ENCODE measurements around the gene RPL7A. TPM values are rescaled to one million over a fixed set of nuclear protein-coding genes. Genes with fewer than 3 reads are reported as not detected.

RPL7A gene
- total RNA-seq, 1 donor from 2014 or later, result 1,575 TPM

DNA sequence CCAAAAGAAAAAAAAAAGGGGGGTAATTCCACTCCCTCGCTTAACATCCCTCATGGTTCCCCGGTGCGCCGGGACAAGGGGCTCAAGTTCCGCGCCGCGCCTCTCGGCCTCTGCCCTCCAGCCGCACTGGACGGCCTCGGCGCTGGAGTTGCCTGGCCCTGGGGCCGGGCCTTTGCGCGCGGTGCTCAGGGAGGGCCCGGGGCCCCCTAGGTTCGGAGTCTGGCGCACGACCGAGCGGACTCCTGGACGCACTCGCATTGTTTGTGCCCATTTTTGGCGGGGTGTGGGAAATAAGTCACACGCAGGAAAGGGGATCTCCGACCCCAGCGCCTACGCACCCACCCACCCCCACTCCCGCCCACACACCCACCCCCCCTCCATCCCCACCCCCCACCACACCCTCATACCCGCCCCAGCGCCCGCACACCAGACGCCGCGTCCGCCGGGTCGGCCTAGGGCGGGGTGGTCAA lies 468 bp upstream of the RPL7A start:
- peak; percentile 47 for DNase-seq (ENCODE audit: low spot score)

DNA sequence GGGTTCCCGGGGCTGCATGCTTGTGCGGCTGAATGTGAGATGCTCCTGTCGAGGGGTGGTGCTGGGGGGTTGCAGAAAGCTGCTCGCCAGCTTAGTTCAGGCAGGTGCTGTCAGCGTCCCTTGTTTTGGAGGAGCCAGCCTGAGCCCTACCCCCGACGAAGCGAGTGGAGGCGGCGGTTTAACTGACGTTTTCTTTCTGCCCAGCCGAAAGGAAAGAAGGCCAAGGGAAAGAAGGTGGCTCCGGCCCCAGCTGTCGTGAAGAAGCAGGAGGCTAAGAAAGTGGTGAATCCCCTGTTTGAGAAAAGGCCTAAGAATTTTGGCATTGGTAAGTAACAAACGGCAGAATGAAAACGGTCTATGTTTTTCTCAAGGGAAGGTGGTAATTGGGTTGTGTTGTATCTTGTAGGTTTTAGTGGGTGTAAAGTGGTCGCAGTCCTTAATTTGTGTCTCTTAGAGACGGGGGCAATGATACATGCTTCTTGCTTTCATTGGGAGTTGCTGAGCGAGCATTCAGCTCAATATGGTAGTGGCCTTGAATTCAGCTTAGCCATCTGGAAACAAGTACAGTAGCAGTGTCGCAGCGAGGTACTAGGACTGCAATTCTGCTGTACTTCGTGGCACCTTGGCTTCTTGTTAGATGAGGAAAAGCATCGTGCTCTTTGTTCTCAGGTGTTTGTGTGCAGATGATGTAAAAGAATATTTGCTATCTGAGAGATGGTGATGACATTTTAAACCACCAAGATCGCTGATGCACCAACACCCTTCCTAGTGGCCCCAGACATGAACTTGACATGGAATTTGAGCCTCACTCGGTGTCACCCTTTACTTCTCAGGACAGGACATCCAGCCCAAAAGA lies 928 bp downstream of the RPL7A start:
- DNase-seq (ENCODE audit: low spot score), result no peak

DNA sequence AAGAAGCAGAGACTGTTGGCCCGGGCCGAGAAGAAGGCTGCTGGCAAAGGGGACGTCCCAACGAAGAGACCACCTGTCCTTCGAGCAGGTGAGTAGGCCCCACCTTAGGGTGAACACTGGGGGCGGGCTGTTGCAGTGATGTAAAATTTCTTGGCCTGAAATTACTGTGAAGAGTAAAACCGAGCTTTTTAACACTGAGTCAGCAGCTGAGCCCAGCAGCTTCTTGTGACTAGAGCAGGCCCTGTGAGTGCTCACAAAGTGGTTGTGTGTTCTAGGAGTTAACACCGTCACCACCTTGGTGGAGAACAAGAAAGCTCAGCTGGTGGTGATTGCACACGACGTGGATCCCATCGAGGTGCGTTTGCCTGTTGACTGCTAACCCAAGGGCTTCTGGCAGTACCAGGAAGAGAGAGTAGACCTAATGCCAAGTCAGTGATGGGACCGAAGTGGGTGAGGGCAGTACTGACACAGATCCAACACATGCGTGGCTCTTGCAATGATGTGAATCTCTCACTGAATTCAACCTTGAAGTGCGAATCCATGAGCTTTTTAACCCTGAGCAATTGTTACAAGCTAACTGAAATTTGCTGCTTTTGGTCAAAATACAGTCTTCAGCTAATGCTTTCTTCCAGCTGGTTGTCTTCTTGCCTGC lies 2.1 kb downstream of the RPL7A start:
- no peak for DNase-seq (ENCODE audit: low spot score)

DNA sequence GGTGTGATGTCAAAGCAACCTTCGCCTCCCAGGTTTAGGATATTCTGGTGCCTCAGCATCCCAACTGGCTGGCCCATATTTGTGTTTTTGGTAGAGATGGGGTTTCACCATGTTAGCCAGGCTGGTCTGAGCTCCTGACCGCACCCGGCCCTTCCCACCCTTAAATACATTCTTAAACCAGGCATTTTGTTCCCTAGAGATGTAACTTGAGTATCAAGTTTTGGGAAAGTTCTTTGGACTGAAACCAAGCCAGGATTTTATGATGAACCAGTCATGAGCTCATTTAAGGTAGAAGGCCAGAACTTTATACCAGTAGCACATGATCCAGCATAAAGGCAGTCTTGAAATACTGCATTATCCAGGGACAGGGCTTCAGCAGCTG lies 3.5 kb downstream of the RPL7A start:
- no peak for DNase-seq (ENCODE audit: low spot score)

DNA sequence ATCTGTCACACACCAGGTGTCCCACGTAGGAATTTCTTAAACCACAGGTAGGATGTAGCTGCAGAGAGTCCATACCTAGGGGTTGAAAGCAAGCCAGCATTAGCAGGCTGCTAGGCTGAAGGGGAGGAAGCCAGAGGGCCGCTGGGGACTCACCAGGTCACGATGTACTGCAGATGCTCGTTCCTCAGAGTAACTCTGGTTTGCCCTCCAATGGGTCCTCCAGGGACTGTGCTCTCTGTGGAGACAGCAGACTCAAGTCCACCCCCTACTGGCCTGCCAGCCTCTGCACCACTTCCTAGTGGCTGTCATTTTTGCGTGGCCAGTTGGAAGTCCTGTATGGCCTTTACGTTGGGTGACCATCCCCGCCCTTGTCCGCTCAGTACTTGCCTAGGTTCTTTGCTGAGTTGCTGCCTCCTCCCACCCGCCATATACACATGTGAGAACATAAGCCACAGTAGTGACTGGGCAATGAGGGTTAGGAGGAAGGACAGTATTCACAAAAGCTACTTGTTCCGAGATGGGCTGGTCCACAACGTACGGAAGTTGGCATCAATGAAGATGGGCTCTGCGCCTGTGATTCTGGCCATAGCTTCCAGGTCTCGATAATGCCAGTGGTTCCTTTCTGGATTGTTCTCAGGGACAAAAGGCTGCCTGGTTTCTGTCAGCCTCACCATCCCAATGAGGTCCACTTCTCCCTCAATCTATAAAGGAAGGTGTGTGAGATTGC lies 4.1 kb downstream of the RPL7A start:
- DNase-seq (ENCODE audit: low spot score), result no peak

DNA sequence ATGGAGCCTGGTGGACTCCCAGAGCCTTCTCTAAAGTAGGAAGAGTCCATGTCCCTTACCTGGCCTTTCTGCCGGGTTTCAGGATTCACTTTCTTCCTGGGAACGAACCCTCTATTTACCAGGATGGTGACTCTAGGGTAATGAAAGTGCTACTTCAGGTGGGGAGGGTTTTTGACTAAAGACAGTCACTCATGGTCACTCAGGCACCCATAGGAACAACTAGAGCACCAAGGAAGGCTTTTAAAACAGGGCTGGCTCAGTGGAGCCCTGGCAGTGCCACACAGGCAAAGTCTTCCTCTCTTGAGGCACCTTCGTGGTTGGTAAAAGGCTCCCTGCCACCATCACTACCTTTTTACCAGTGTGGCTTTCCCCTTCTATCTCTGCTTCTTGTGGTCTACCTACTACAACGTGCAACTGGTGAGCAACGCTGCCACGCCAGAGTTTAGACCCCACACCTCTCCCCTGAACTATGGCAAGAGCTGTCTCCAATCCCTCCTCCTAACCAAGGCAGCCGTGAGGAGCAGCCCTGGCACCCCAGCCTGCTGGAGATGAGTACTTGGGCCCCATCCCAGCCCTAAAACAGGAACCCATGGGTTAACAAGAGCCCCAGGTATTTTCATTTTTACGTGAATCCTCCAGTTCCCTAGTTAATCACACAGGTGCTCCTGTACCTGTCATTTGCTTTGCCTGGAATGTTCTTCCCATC lies 4.8 kb downstream of the RPL7A start:
- no peak for DNase-seq (ENCODE audit: low spot score)

DNA sequence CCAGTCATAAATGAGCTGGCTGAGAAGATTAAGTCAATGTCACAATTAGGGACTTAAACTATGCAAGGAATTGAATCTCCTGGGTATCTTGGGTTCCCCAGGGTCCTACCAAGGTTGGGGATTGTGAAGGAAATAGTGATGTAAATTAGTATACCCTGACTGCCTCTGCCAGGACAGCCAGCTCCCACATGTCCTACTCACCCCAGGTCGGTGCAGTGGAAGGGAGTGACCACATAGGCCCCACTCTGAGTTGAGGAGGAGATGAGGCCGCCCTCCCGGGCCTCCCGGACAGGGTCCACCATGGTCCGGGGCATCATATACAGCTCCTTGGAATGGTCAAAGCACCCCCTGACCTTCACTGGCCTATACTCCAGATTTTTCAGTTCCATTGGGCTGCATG lies 5.5 kb downstream of the RPL7A start:
- DNase-seq (ENCODE audit: low spot score), result no peak

DNA sequence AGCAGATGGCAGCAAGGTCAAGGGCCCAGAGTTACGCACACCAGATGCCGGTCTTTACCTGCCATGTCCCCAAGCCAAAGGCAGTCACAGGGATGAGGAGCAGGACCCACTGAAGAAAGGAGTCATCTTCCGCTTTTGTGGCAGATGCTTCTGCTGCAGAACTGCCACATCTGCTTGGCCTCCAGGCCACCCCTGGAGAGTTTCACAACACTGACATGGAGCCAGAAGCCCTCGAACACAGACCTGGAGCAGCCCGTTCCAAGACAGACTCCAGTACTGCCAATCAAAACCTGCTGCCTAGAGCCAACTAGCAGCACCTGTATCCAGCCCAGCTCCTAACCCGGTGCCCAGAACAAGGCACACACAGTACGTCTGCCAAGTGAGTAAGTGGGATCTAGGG lies 6.7 kb downstream of the RPL7A start:
- no peak for DNase-seq (ENCODE audit: low spot score)

DNA sequence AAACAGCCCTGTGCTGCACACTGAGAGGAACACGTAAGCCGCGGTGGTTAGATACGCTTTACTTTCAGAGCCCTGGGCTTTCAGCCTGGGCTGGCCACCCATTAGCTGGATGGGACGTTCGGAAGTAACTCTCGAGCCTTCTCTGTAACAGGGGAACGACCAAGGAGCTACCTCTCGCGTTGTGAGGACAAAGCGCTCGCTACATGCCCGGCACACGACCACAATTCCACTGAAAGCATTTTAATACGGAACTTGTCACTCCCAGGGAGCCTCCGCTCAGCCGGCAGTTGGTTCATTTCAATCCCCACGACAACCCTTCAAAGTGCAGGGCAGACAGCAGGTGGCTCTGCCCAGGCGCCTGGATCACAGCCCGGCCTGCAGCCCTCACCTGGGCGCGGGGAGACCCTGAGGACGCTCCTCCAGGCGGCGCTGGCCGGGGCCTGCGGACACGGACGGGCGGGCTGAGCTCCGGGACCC lies 7.9 kb downstream of the RPL7A start:
- DNase-seq (ENCODE audit: low spot score), result no peak

DNA sequence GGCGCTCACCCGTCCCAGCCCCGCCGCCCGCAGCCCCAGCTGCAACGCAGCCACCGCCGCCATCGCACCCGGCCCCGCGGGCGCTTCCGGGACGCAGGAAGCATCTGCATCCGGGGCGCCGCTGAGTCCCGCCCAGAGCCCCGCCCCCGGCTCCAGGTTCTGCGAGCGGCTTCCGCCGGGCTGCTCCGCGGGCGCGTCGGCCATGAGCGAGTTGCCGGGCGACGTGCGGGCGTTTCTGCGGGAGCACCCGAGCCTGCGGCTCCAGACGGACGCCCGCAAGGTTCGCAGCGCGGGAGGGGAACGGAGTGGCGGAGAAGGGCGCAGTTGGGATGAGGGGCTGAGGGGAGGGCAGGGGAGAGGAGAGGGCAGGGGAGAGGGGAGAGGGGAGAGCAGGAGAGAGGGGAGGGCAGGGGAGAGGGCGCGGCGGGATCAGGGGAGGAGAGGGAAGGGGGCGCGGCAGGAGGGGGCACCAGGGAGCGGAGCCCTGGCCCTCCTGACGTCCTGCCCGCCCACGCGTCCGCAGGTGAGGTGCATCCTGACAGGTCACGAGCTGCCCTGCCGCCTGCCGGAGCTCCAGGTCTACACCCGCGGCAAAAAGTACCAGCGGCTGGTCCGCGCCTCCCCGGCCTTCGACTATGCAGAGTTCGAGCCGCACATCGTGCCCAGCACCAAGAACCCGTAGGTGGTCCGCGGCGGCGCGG lies 8.5 kb downstream of the RPL7A start, which contains the start of the genes SURF1 and SURF2:
Gene SURF1, minus strand, starts transcription at position 97 of the 701 bp plus-strand sequence. Its CDS starts 34 bp downstream, at position 63.
Gene SURF2, plus strand, starts transcription at position 160 of the 701 bp plus-strand sequence. Its CDS starts 43 bp downstream, at position 203.
- DNase-seq (ENCODE audit: low spot score), result peak; percentile 88

DNA sequence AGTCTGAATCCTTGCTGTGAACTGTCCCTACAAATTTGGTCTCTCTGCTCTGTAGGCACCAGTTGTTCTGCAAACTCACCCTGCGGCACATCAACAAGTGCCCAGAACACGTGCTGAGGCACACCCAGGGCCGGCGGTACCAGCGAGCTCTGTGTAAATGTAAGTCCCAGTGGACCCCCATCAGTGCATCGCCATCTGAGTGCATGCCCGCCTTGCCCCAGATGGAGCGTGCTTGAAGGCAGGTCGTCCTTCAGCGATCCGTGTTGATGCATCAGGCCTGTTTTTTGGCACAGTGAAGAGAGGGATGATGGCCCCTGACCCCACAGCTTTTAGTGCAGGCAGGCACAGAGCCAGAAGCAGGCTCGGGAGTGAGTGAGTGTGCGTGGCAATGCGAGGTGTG lies 9.6 kb downstream of the RPL7A start:
- DNase-seq (ENCODE audit: low spot score), result no peak

DNA sequence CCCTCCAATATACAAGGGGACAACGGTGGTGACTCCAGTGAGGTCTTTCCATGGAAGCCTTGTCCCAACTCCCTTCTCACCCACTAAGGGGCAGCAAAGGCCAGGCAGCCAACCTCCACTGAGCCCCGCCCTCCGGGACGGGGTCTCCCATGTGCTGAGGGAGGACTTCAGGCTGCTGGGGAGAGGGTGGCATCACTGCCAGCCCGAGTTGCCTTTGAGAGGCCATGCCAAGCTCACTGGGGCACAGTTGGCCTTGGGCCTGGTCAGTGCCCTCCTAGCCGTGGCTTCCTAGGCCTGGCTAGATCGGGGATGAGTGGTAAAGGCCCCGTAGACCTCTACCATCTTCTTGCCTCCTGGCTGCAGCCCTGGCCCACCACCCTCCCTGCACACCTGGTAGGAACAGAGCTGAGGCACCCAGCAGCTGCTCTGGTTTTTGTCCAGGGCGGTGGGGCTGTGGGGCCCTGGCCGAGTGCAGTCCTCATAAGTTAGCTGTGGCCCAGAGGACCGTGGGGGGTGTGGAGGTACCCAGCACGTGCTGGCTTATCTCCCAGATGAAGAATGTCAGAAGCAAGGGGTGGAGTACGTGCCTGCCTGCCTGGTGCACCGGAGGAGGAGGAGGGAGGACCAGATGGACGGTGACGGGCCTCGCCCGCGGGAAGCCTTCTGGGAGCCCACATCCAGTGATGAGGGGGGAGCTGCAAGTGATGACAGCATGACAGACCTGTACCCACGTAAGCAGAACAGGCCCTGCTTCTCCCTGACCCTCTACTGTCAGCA lies 11.6 kb downstream of the RPL7A start:
- DNase-seq (ENCODE audit: low spot score), result peak; percentile 37

DNA sequence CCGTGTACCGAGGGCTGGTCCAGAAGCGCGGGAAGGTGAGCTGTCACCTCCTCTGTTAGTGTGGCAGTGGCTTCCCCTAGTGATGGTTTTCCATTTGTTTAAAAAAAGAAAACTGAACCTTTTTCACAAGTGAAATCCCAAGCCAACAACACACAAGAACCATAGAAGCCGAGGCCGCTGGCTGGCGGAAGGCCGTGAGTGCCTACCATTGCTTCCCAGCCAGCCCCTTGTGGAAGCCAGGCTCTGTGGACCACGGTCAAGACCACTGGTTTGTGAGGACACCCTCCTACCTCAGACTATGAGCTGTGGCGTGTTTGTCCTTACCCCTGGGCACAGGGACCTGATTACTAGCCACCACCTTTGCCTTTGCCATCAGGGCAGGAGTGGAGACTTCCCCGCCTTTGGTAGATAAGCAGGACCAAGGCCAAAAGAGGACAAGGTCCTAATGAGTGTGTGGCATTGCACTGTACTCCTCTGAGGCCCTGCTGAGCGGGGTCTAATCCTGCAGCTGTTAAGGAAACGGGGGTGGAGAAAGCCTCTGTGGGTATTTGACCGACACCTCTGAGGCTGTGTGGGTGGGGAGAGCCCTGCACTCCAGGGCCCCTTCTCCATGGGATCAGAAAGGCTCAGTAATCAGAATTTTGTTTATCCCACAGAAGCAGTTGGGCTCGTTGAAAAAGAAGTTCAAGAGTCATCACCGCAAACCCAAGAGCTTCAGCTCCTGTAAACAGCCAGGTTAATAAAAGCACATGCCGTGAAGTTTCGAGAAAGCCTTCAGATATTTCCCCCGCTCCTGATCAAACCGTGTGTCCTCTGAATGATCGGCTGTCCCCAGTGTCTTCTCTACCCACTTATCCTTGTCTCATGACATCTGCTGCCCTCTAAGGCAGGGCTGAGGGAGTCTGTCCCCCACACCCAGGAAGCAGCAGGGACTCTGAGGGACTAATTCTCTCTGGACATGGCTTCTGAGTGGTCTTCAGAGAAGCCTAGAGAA lies 12.7 kb downstream of the RPL7A start:
- DNase-seq (ENCODE audit: low spot score), result no peak

DNA sequence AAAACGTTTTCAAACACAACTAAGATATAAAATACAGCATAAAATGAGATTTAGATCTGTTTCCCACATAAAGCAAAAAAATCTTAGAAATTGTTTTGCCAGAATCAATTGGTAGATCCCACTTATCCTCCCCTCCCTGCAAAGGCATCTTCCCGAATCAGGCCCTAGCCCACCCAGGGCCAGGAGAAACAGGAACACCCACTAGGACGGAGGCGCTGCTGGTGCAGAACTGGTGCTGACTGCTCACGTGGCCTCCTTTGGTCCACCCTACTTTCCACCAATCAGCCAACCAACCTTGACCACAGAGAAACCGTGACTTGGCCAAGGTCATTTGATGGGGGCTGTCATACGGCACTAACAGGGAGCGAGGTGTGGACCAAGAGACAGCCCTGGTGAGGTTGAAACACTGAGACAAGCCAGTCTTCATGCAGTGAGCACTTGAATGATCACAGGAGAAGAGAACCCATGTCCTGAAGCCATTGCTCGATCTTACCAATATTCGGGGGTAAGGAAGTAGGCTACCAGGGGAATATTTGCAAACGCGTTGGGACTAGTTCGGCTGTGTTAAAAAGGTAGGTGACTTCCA lies 13.6 kb downstream of the RPL7A start:
- DNase-seq (ENCODE audit: low spot score), result no peak

DNA sequence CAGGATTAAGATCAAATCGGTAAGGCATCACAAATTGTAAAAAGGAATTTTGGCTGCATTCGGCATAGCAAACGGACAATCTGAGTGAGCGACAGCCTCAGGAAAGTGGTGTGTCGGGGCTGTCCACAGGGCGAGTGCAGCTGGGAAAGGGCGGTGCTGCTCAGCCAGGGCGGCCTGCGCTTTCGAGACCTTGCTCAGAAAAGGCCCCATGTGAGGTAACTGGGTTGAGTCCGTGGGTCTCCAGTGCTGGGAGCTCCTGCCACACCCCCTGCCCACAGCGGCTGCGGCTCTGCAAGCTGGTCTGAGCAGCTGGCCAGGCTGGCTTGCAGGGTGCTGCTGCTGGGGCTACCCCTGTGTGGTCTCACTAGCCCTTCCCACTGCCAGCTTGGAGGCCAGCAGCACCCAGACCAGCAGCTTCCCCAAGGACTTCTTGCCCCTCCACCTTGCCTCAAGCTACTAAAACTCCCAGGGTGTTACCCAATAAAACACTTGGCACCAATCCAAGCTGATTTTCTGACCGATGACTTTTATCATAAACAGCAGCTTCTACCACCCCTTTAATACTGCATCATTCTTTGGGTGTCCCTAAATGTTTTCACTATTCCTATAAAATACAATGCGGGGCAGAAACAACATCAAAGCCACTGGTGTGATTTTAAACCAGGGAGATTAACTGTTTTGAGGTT lies 14.5 kb downstream of the RPL7A start:
- no peak for DNase-seq (ENCODE audit: low spot score)

DNA sequence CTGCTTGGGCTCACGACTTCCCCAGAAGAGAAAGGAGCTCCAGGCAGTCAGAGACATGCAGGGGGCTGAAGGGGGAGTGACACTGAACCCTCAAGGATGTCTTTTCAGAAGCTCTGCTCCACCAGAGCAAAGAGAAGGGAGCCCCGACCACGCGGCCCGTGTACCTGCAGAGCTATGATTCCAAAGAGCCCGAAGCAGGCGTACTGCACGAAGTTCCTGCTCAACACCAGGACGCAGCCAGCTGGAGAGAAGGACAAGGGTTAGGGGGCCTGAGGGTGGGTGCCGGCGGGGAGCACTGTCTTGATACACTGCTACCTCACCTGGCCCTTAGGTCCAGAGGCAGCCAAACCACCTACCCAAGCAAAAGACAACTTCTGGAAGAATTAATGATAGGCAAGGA lies 18.4 kb downstream of the RPL7A start:
- no peak for DNase-seq (ENCODE audit: low spot score)

DNA sequence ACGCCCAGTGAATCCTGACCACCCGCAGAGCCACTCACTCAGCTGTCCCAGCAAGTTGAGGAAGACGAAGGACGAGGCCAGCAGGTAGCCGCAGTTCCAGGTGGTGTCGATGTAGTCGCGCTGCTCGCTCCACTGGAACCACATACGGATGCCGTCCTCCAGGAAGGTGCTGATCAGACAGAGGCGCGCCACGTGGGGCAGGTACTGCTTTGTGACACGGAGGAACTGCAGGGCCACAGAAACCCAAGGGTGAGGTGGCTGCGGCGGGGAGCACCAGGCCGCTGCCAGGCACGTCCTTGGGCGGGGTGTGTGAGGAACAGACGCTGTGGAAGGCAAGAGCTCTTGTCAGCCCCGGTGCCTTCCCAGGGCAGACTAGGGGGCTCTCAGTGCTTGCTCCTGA lies 19.2 kb downstream of the RPL7A start:
- no peak for DNase-seq (ENCODE audit: low spot score)

DNA sequence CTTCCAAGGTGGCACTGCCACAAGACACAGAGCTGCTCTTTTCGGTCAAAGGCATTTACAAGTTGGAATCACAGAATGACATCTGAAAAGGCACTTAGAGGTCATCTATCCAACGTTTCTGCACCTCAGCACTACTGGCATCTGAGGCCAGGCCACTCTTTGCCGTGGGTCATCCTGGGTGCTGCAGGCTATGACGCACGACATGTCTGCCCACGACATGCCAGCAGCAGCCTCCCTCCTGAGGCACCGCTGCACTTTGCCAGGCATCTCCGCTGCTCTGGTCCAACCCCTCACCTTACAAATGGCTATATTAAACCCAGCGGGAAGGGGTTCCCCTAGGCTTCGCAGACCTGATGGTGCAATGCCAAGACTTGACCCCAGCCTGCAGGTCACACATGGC lies 19.8 kb downstream of the RPL7A start:
- no peak for DNase-seq (ENCODE audit: low spot score)
